GM18861 (cell line): ENCODE results near the gene SZT2.
"Not testable (repeated sequence)": the region's sequence is repeated elsewhere in the genome, so short reads cannot be mapped to it uniquely, and the experiment has no call there.

Experiments
- ATAC-seq: cut with Tn5 transposase; IDR thresholded peaks from one replicate; pipeline ENCODE4 v1.9.1; 2021; ENCODE audit not compliant: unreplicated experiment

SZT2 gene

DNA sequence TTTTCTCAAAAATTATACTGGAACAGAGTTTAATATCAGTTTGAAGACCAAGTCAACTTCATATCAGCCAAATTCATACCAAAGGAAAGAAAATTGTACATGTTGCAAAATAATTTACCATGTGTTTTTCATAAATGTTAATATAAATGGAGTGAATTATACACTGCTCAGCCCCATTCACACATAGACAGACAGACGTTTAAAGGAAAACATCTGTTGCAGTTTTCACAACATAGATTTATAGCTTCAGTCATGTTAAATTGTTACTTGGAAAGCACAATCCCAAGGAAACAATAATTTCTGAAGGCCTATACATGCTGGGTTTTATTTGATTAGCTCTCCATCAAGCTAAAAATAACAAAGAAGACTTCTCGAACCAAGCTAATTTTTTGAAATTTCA is 91.8 kb downstream of the SZT2 start:
- ATAC-seq: no peak

DNA sequence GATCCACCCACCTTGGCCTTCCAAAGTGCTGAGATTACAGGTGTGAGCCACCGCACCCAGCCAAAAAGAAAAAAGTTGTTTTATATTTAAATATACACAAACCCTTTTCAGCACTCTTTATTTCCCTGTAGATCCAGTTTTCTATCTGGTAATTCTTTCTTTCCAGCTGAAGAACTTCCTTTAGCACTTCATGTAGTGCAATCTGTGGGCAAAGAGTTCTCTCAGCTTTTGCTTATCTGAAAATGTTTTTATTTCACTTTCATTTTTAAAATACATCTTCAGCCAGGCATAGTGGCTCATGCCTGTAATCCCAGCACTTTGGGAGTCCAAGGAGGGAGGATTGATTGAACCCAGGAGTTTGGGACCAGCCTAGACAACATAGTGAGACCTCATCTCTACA is 92.5 kb downstream of the SZT2 start:
- ATAC-seq: no peak

DNA sequence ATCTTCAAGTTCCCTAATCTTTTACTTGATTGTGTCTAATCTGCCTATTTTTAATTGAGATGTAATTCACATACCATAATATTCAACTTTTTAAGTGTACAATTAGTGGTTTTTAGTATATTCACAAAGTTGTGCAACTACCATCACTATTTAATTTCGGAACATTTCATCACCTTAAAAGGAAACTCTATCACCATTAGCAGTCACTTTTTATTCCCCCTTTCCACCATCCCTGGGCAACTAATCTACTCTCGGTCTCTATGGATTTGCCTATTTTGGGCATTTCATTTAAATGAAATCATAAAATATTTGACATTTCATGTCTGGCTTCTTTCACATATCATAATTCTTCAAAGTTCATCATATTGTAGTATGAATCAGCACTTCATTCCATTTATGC is 94.7 kb downstream of the SZT2 start:
- ATAC-seq: no peak

DNA sequence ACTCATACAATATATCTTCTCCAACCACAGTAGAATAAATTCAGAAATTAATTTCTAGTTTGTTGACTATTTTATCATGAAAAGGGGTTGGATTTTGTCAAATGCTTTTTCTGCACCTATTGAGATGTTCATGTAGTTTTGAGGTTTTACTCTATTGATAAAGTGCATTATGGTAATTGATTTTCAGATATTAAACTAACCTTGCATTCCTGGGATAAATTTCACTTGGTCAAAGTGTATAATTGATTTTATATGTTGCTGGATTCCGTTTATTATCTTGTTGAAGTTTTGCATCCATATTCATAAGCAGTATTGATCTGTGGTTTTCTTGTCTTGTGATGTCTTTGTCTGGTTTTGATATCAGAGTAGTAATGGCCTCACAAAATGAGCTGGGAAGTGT is 98.5 kb downstream of the SZT2 start:
- ATAC-seq: no peak

DNA sequence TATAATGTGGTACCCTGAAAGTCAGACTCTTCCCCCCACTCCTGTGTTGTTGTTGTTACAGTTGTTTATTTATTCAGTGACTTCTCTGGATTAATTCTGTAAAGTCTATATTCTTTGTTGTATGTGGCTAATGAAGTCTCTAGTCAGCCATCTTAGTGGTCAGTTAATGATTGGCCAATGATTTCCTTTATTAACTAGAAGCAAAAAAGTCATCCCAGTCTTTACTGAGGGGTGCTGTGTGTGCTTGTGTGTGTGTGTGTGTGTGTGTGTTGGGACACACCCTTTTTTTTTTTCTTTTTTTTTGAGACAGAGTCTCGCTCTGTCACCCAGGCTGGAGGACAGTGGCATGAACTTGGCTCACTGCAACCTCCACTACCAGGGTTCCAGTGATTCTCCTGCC is 101.4 kb downstream of the SZT2 start:
- no peak for ATAC-seq

- ATAC-seq: no peak
These were observed 103.1 kb downstream of the SZT2 start for GRCh38 chr1:43492826-43493225.

- ATAC-seq: no peak
These were observed 104.2 kb downstream of the SZT2 start for GRCh38 chr1:43493661-43494450.

DNA sequence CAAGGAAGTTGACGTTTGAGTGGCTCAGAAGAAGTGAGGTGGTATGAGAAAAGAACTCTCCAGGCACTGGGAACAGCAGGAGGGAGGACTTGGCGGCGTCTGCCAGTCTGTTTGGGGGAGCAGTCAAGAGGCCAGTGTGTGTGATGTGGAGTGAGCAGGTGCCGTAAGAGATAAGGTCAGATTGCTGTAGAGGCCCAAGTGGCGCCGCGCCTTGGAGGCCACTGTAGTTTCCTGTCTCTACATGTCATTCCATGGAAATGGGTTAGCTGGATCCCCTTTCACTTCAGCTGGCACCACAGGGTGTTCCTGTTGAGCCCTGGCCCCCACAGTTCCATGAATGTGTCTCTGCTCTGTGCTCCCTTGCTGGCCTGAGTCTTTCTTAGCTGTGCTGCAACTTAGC is 105.5 kb downstream of the SZT2 start:
- ATAC-seq: no peak

- no peak for ATAC-seq
These were observed 110.2 kb downstream of the SZT2 start for GRCh38 chr1:43499898-43500297.

DNA sequence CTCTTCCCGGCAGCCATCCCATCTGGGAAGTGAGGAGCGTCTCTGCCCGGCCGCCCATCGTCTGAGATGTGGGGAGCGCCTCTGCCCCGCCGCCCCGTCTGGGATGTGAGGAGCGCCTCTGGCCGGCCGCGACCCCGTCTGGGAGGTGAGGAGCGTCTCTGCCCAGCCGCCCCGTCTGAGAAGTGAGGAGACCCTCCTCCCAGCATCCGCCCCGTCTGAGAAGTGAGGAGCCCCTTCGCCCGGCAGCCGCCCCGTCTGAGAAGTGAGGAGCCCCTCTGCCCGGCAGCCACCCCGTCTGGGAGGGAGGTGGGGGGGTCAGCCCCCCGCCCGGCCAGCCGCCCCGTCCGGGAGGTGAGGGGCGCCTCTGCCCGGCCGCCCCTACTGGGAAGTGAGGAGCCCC is 112.1 kb downstream of the SZT2 start:
- ATAC-seq: not testable (repeated sequence)

GRCh38 chr1:43503534-43503933 is 113.8 kb downstream of the SZT2 start:
- ATAC-seq: no peak
